Renal cortical epithelial cell (primary cell): ENCODE measurements around the gene MYRIP. TPM values are rescaled to one million over a fixed set of nuclear protein-coding genes. Genes with fewer than 3 reads are reported as not detected.
"Not testable (repeated sequence)": the region's sequence is repeated elsewhere in the genome, so short reads cannot be mapped to it uniquely, and the experiment has no call there.

Experiments
- DNase-seq: peaks from one replicate; pipeline ENCODE4 v3.0.0-alpha.2; 2011; ENCODE audit warnings: low read depth
- total RNA-seq: library from RNA; depleted of rRNA; stranded (reverse); fragments of >200 nt; gene quantifications from 2 replicates; pipeline ENCODE4 v1.2.3, GENCODE V29; 2014

The MYRIP gene
- total RNA-seq, 1 donor from 2014 or later, result 0.35 TPM

DNA sequence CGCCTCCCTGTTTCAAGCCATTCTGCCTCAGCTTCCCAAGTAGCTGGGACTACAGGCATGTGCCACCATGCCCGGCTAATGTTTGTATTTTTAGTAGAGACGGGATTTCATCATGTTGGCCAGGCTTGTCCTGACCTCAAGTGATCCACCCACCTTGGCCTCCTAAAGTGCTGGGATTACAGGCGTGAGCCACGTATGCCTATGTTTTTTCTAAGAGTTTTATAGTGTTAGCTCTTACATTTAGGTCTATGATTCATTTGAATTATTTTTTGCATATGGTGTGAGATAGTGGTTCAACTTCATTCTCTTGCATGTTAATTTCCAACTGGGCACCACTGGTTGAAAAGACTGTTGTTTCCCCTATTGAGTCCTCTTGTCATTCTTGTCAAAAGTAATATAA, 473.6 kb downstream of the MYRIP start:
- not testable (repeated sequence) for DNase-seq

DNA sequence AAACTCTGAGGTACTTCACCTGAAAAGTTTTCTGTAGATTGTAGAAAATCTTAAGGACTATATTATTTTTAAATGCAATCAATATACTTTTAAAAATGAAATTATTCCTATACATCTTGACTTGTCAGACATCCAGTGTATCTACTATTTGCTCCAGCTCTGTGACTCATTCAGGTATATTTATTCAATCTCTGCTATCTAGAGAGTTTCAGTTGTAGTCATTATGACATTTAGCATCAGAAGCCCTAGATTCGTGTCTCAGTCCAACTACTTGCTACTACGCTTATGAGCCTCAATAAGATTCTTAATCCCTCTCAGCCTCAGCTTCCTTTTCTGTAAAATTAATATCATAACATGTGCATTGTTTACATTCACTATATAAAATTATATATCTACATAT, 477.8 kb downstream of the MYRIP start:
- no peak for DNase-seq

DNA sequence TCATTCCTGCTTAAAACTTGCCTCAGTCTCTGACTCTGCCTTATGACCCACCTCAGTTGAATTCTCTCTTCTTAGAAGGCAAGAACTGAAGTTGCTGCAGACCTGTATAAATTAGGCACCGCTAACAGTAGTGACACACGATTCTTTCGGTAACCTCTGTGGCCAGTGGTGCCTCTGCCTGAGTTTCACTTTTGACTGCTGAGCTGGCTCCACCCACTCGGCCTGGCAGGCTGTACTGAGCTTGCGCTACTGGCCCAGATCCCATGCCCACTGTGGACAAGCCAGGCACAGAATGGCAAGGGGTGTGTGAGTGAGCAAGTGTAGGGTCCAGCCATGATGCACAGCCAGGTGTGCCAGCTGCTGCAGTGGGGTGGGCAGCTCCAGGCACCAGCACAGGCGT, 481.0 kb downstream of the MYRIP start:
- no peak for DNase-seq

DNA sequence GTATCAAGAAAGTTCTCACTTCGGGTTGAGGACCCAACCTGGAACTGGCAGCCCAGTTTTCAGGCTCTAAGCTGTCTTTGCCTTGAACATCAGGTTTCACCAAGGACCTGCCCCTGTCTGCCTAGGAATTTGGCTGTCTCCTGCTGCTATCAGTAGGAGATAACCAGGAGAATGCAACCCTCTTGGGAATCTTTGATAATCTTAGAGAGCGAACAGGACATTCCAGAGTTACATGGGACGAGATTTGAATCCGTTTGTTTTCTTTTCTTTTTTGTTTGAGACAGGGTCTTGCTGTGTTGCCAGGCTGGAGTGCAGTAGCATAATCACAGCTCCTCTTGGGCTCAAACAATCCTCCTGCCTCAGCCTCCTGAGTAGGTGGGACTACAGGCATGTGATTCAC, 482.1 kb downstream of the MYRIP start:
- no peak for DNase-seq

DNA sequence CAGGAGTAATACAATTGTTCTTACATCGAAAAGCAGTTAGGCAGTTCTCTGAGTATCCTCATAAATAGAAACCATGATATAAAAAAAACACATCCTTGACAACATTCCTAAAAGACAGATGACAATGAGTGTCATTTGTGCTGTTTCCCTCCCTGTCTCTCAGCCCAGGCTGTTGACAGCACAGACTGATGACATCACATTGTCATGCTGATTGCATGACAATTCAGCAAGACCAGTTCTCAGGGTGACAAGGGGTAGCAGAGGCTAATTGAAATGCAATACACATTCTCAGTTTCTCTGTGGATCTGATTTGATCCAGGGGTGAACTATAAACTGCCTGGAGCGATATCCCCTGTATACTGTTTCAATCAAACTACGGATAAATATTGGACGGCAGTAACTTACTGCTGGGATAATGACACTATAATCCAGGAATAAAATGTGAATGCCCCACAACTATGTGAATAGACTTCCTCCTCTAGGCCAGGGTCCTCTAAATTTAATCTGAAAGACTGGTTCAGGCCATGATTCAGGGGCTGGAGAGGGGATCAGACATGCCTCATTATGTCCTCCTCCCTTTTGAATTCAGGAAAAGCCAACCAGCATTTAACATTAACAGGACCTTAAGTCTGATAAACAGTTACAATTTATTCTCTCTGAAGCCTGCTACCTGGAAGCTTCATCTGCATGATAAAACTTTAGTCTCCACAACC, 483.4 kb downstream of the MYRIP start:
- DNase-seq, result no peak

DNA sequence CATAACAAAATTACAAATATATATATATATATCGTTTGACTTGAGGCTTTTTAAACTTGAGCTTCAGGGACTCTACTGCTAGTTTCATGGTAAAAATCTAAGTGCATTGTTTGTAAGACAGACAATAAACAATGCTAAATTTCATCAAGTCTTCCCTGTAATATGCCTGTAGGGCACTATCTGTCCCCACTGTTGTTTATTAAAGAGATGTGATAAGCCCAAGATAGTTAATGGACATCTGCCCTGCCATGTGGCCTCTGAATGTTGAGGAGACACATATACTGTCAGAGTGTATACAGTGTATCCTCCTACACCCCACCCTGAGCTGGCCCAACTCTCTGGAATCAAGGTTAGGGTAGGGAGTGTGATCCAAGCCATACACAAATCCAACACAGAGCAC, 485.0 kb downstream of the MYRIP start:
- no peak for DNase-seq

DNA sequence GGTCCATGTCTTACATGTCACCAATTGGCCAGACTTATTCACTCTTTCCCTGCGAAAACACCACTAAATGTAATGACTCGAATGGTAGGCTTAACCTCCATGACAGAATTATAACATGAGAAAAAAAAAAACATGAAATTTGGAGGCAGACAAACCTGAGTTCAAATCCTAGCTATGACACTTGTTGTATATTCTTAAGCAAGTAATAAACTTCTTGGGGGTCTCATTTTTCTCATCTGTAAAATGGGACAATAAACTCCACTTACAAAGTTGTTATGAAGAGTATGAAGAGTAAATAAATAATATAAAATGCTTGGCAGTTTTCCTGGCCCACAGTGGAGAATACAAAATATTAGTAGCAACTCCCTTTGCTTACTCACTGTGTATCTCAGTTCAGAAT, 488.7 kb downstream of the MYRIP start:
- DNase-seq, result no peak

DNA sequence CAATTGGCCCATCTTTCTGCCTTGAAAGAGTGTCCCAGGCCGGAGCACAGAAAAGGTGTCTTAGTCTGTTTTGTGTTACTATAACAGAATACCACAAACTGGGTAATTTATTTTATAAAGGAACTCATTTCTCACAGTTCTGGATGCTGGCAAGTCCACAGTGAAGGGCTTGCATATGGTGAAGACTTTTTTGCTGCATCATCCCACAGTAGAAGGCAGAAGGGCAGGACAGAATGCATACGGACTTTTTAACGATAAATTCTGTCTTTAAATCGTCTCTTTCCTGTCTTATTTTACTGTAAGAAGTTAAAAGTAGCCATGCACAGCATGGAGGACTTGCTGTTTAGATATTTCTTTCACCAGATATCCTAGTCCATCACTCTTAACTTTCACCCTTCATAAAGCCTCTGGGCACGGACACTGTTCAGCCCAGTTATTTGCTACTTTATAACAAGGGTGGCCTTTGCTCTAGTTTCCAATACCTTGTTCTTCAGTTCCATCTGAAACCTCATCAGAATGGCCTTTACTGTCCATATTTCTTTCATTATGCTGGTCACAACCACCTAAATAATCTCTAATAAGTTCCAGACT, 489.8 kb downstream of the MYRIP start:
- no peak for DNase-seq

DNA sequence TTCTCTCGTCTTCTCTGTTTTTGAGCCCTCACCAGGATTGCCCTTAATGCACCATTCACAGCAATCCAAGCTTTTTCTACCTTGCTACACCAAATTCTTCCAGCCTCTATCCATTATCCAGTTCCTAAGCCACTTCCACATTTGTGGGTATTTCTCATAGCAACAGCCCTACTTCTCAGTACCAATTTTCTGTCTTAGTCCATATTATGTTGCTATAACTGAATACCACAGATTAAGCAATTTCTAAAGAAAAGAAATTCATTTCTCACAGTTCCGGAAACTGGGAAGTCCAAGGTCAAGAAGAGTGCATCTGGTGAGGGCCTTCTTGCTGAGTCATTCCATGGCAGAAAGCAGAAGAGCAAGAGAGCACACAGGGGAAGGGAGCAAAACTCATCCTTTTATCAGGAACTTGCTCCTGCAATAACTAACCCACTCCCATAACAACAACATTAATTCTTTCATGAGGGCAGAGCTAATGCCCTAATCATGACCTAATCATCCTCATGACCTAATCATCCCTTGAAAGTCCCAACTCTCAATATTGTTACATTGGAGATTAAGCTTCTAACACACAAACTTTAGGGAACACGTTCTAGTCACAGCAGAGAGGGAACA, 490.4 kb downstream of the MYRIP start:
- peak; percentile 57 for DNase-seq

DNA sequence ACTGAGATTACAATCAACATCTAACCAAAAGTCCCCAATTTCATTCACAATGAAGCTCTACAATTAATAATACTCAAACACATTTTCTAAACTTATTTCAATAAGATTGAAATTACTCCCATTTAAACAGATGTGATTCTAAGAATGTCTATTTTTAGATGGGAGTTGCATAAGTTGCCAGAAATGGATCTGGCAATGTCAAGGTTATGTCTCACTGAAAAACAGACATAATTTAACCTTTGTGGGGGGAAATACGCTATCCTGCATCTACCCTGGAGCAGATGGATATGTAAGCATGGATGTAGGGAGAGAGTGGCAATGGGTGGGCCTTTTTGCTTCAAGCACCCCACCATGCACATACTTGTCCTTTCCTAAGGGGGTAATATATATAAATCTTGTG, 493.4 kb downstream of the MYRIP start:
- no peak for DNase-seq

DNA sequence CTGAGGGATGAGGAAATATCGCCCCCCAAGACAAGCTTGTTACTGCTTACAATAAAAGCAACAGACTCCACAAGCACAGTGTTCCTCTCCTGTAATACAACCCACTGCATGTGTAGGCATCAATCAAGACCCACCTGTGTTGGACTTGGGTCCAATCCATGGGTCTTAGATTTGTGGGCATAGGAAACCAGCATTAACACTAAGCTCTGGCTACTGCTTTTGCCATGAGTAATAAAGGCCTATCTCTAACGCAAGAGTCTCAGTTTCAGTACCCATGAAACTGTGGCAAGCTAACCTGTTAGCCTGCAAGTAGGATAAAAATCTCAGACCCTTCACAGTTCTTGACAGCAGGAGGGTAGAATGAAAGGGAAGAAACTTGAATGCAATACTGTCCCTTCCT, 494.9 kb downstream of the MYRIP start:
- DNase-seq, result no peak

DNA sequence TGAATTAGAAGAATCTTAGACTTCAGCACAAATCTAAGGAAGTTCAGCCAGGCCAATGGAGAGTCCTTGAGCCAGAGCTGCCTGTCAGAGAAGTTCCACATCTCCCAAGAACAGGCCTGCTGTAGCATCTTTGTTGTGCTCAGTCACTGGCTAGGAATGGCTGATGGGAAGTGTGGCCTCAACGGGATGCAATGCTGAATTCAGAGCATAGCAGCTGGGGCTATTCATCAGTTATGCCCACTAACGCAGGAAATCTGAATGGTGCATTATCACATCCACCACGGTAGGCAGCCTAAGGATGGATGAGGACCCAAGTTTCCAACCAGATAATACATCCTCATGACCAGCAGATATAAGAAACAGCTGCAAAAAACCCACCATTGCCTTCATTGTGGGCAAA, 496.9 kb downstream of the MYRIP start:
- DNase-seq, result no peak

DNA sequence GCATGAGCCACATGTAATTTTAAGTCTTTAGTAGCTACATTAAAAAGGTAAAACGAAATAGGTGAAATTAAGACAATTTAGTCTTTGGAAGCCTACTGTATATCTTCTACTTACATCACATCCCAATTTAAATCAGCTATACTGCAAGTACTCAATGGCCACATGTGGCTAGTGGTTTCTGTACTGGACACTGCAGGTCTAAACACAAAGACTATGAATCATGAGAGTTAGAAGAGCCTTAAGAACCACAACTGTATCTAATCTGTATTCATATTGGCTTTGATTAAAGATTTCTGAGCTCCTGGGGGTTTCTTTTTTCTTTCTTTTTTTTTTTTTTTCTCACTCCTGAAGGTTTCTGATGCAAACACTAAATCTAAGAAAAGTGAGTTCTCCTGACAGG, 497.8 kb downstream of the MYRIP start:
- DNase-seq, result no peak

DNA sequence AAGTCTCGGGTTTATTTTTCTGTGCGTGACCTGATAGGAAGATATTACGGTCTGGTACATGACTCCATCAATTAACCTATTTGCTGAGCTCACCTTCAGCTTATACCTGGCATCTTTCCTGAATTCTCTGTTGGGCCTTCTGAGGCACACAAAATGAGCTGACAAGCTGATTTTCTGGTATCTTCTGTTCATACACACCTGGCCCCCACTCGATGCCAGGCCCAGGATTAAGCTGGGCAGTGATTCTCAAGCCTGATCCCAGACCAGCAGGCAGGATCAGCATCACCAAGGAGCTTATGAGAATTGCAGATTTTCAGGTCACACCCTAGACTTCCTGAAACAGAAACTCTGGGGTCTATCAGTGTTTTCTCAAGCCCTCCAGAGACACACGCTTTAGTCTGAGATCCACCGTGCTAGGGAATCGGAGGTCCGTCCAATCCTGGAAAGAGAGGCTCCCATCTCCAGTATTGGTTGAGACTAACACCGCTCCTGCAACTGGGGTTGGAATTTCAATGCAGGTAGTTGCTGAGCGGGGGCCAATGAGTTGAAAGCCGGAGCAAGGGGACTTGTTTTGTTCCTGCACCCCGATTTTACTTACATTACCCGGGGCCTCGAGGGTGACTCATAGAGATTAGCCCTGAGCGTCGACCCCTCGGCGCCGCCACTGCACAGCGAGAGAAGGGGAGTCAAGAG, 499.5 kb downstream of the MYRIP start:
- no peak for DNase-seq

DNA sequence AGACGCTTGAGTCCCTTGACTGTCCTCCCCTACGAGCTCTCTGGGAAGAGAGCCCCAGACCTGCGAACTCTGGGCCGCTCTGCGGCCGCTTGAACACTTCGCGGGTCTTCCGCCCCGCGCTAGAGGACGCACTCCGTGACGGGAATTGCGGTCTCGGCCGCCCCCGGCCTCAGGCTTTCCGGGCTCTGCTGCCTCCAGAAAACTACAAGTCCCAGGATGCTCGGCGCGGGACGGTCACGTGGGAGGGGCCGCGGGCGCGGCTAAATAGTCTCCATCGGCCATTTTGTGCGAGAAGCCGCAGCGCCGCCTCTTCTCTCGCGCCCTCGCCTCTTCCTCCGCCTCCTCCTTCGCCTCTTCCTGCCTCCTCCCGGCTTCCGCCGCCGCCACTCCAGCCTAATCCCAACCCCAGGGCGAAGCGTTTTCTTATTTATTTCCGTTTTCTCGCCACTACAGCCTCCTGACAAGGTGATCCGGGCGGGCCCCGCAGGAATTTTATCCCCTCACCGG, 500.1 kb downstream of the MYRIP start, which contains the start of gene EIF1B:
EIF1B (plus strand) TSS at position 290 of the 507 bp plus-strand sequence. CDS start 235 bp downstream, outside the sequence.
- peak; percentile 91 for DNase-seq
